ENCODE measurements around the gene PIEZO1.

The PIEZO1 gene

DNA sequence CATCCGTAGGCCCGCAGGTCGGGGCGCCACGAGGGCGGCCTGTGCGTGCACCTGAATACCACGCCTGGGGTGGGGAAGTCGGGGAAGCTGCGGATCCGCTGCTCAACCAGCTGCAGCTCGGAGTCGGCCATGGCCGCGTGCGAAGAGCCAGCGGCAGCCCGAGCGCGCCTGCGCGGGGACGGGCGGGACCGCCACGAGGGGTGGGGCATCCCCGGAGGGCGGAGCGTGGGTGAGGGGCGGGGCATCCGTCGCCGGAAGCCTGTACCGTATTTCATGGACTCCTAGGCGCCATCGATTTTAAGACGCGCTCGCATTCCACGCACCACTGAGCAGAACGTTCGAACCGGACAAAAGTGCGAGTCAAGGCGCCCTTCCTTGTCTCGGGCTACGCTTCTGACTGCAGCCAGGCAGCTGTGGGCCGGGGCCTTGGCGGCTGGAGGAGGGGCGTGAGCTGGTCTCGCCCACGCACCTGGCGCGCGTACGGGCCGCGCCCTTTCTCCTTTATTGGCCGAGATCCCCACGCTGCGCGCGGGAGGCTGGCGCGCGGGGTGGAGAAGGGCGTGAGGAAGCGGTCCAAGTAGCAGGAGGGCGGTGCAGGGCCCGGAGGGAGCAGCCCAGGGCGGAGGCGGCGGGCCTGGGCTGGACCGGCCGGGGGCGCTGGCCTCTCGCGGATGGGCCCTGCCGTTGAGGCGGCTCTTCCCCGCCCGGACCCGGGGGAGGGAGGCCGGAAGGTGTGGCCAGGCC is 26.9 kb upstream of the PIEZO1 start, which contains the start of gene APRT:
TSS of gene APRT (minus strand) at position 160 of the 744 bp plus-strand sequence. CDS start at position 131, 29 bp downstream.
- peaks cover 28 to 31% of the 10 kb centered on the region in 2 experiments for H3K36me3 ChIP-seq (ENCODE audit: control insufficient read depth in 1 of 2, insufficient read depth in 2 of 2, low read length in 2 of 2)
- H2AFZ ChIP-seq (ENCODE audit: insufficient read depth, low read length, poor library complexity): peak within 1 kb of the TSS; percentile 86
- peak; percentile 92 to 96 for DNase-seq
- peak within 1 kb of the TSS; percentile 68 for H4K12ac ChIP-seq (ENCODE audit: low read depth, low read length)
- peak within 1 kb of the TSS; percentile 66 for H3K4ac ChIP-seq (ENCODE audit: low read depth, low read length)
- peak within 1 kb of the TSS; percentile 68 for H3K18ac ChIP-seq (ENCODE audit: low read length)
- peak within 1 kb of the TSS; percentile 77 for H3K4me3 ChIP-seq (ENCODE audit: low read depth, low read length)
- H2BK12ac ChIP-seq (ENCODE audit: low read length): peak within 1 kb of the TSS; percentile 39
- no CpG with 5 or more reads among the region's 84 CpGs for WGBS (ENCODE audit: extremely low coverage, insufficient coverage, insufficient read length)
- H3K27me3 ChIP-seq (ENCODE audit: insufficient read depth, low read length): no peaks in the 10 kb centered on the region
- peaks cover 9 to 22% of the 10 kb centered on the region in 2 experiments for H3K4me1 ChIP-seq (ENCODE audit: control insufficient read depth in 1 of 2, insufficient read depth in 2 of 2, low read length in 2 of 2)
- H3K9ac ChIP-seq (ENCODE audit: low read length): peak within 1 kb of the TSS; percentile 62
- H4K8ac ChIP-seq (ENCODE audit: low read depth, low read length): peak within 1 kb of the TSS; percentile 98
- H3K14ac ChIP-seq (ENCODE audit: low read length): peak within 1 kb of the TSS; percentile 92
- H3K27ac ChIP-seq (ENCODE audit: low read depth, low read length): peak within 1 kb of the TSS; percentile 94
- H2AK5ac ChIP-seq (ENCODE audit: low read length): peak within 1 kb of the TSS; percentile 33
- H3K9me3 ChIP-seq (ENCODE audit: insufficient read depth, low read depth, low read length): peaks cover 2% of the 10 kb centered on the region
- H3K79me2 ChIP-seq (ENCODE audit: control insufficient read depth, insufficient read depth, low read length, poor library complexity): peaks cover 9% of the 10 kb centered on the region
- H2BK5ac ChIP-seq (ENCODE audit: low read depth, low read length, poor library complexity): peak within 1 kb of the TSS; percentile 78
- H2BK120ac ChIP-seq (ENCODE audit: insufficient read depth, low read length, poor library complexity): peak within 1 kb of the TSS; percentile 82
- H3K23ac ChIP-seq (ENCODE audit: low read length): peak within 1 kb of the TSS; percentile 2
- H3K4me2 ChIP-seq (ENCODE audit: low read length): peak within 1 kb of the TSS; percentile 98
- peaks cover 14% of the 10 kb centered on the region for H3K79me1 ChIP-seq (ENCODE audit: low read length)
- peak within 1 kb of the TSS; percentile 95 for H4K91ac ChIP-seq (ENCODE audit: low read depth, low read length)

DNA sequence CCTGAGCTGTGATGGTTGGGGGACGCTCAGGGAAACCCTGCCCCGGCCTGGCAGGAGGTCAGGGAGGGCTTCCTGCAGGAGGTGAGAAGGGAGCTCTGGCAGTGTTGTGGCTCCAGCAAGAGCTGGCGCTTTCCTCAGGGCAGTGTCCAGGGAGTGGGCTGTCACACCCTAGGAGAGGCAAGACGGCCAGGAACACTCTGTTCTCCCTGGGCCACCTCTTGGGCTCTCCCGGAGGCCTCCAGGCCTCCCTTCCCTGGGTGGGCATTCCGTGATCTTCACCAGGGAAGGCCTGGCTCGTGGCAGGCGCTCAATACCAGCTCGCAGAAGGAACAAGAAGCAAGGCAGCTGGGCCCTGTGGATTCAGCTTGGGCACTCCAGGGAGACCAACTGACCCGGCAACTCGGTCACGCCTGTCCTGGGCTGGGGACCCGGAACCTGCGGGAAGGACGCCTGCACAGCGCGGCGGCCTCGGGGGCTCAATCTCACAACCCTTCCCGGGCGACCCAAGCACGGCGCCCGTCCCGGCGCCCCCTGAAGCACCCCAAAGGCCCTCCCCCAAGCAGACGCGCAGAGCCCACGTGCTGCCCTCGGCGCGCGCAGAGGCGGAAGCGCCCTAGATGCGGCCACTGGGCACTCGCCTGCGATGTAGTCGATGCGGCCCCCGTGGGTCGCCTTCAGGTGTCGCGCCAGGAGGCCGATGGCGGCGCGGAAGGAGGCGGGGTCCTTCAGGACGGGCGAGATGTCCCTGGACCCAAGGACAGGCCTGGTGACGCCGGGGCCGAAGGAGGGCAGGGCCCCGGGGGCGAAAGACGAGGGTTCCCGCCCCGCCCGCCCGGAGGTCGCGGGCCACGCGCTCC is 26.1 kb upstream of the PIEZO1 start:
- WGBS (ENCODE audit: extremely low coverage, insufficient coverage, insufficient read length): no CpG with 5 or more reads among the region's 65 CpGs

DNA sequence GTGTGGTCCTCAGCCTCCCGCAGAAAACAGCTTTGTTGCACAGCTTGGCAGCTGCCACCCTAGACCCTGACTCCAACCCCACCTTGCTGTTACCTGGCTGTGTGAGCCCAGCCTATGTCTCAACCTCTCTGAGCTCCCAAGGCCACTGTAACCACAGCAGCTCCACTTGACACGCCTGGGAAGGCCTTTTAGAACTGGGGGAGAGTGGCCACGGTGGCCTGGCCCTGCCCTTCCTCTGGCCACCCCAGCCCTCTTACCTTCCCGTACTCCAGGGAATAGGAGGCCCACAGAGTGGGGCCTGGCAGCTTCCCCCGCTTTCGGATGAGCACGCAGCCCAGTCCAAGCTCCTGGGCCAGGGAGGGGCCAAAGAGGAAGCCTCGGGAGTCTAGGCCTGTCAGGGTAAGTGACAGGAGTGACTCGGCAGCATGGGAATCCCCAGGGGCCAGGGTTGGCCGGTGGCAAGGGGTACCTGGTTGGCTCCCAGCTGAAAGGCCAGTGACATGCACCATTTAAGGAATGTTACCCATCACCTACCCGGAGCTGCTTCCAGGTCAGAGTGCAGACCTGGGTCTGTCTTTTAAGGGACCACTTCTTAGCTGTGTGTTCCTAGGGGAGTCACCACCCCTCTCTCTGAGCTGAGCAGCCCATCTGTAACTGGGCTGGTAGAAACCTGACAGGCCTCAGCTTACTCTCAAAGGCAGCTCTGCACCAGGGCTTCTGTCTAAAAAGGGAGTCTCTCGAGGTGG is 25.3 kb upstream of the PIEZO1 start:
- Histone ChIP-seq H2BK5ac (ENCODE audit: low read depth, low read length, poor library complexity) (no peak overlapping the region), H2BK12ac (ENCODE audit: low read length) (no peak overlapping the region), H3K4me2 (ENCODE audit: low read length) (peak overlapping the region; percentile 98), H2AFZ (ENCODE audit: insufficient read depth, low read length, poor library complexity) (no peak overlapping the region), H2AK5ac (ENCODE audit: low read length) (no peak overlapping the region), H3K27me3 (ENCODE audit: insufficient read depth, low read length) (no peaks in the 10 kb centered on the region), H3K27ac (ENCODE audit: low read depth, low read length) (peak overlapping the region; percentile 39), H2BK120ac (ENCODE audit: insufficient read depth, low read length, poor library complexity) (no peak overlapping the region), H4K12ac (ENCODE audit: low read depth, low read length) (no peak overlapping the region), H3K36me3 (ENCODE audit: control insufficient read depth in 1 of 2, insufficient read depth in 2 of 2, low read length in 2 of 2) (peaks cover 44 to 47% of the 10 kb centered on the region in 2 experiments), H3K9ac (ENCODE audit: low read length) (peak overlapping the region; percentile 30), H3K9me3 (ENCODE audit: insufficient read depth, low read depth, low read length) (peaks cover 2% of the 10 kb centered on the region), H3K4me3 (ENCODE audit: low read depth, low read length) (peak overlapping the region; percentile 73), H3K79me2 (ENCODE audit: control insufficient read depth, insufficient read depth, low read length, poor library complexity) (peaks cover 9% of the 10 kb centered on the region), H3K14ac (ENCODE audit: low read length) (peak overlapping the region; percentile 67), H4K91ac (ENCODE audit: low read depth, low read length) (no peak overlapping the region), H3K23ac (ENCODE audit: low read length) (no peak overlapping the region), H4K8ac (ENCODE audit: low read depth, low read length) (no peak overlapping the region), H3K79me1 (ENCODE audit: low read length) (peaks cover 14% of the 10 kb centered on the region), H3K18ac (ENCODE audit: low read length) (no peak overlapping the region), H3K4ac (ENCODE audit: low read depth, low read length) (no peak overlapping the region), H3K4me1 (ENCODE audit: control insufficient read depth in 1 of 2, insufficient read depth in 2 of 2, low read length in 2 of 2) (peaks cover 9 to 22% of the 10 kb centered on the region in 2 experiments)
- WGBS (ENCODE audit: extremely low coverage, insufficient coverage, insufficient read length): no CpG with 5 or more reads among the region's 12 CpGs
- DNase-seq: peak; percentile 36 to 38

More for the DNA sequence above, 26.1 kb upstream of the PIEZO1 start:
- Histone ChIP-seq H3K9me3 (ENCODE audit: insufficient read depth, low read depth, low read length) (peaks cover 2% of the 10 kb centered on the region), H2AK5ac (ENCODE audit: low read length) (peak overlapping the region; percentile 33), H2BK12ac (ENCODE audit: low read length) (no peak overlapping the region), H3K14ac (ENCODE audit: low read length) (peak overlapping the region; percentile 67), H4K91ac (ENCODE audit: low read depth, low read length) (peak overlapping the region; percentile 47), H3K9ac (ENCODE audit: low read length) (peak overlapping the region; percentile 30), H3K4me2 (ENCODE audit: low read length) (peak overlapping the region; percentile 98), H2AFZ (ENCODE audit: insufficient read depth, low read length, poor library complexity) (peak overlapping the region; percentile 61), H3K4me3 (ENCODE audit: low read depth, low read length) (peak overlapping the region; percentile 73), H2BK120ac (ENCODE audit: insufficient read depth, low read length, poor library complexity) (peak overlapping the region; percentile 40), H2BK5ac (ENCODE audit: low read depth, low read length, poor library complexity) (peak overlapping the region; percentile 58), H3K23ac (ENCODE audit: low read length) (peak overlapping the region; percentile 2), H3K18ac (ENCODE audit: low read length) (peak overlapping the region; percentile 68), H3K79me1 (ENCODE audit: low read length) (peaks cover 14% of the 10 kb centered on the region), H4K8ac (ENCODE audit: low read depth, low read length) (peak overlapping the region; percentile 83), H4K12ac (ENCODE audit: low read depth, low read length) (peak overlapping the region; percentile 23), H3K27me3 (ENCODE audit: insufficient read depth, low read length) (no peaks in the 10 kb centered on the region), H3K27ac (ENCODE audit: low read depth, low read length) (peak overlapping the region; percentile 39), H3K79me2 (ENCODE audit: control insufficient read depth, insufficient read depth, low read length, poor library complexity) (peaks cover 9% of the 10 kb centered on the region), H3K4ac (ENCODE audit: low read depth, low read length) (peak overlapping the region; percentile 28), H3K4me1 (ENCODE audit: control insufficient read depth in 1 of 2, insufficient read depth in 2 of 2, low read length in 2 of 2) (peaks cover 9 to 22% of the 10 kb centered on the region in 2 experiments), H3K36me3 (ENCODE audit: control insufficient read depth in 1 of 2, insufficient read depth in 2 of 2, low read length in 2 of 2) (peaks cover 36 to 39% of the 10 kb centered on the region in 2 experiments)
- peak; percentile 17 to 50 for DNase-seq

Measured in trophoblast cell (in vitro differentiated cells and primary cell).